ENCODE measurements around the gene ACBD4. TPM values are rescaled to one million over a fixed set of nuclear protein-coding genes. Genes with fewer than 3 reads are reported as not detected.
A peak's percentile ranks its signal among the peaks of the same experiment; 100 is the strongest.

Gene ACBD4
- total and polyA plus RNA-seq, 10 of the 15 experiments (the other 5 are each of a cell fraction or from before 2014, with no cell fraction given), result 0.20 to 13.8 (median 6.9) TPM

DNA sequence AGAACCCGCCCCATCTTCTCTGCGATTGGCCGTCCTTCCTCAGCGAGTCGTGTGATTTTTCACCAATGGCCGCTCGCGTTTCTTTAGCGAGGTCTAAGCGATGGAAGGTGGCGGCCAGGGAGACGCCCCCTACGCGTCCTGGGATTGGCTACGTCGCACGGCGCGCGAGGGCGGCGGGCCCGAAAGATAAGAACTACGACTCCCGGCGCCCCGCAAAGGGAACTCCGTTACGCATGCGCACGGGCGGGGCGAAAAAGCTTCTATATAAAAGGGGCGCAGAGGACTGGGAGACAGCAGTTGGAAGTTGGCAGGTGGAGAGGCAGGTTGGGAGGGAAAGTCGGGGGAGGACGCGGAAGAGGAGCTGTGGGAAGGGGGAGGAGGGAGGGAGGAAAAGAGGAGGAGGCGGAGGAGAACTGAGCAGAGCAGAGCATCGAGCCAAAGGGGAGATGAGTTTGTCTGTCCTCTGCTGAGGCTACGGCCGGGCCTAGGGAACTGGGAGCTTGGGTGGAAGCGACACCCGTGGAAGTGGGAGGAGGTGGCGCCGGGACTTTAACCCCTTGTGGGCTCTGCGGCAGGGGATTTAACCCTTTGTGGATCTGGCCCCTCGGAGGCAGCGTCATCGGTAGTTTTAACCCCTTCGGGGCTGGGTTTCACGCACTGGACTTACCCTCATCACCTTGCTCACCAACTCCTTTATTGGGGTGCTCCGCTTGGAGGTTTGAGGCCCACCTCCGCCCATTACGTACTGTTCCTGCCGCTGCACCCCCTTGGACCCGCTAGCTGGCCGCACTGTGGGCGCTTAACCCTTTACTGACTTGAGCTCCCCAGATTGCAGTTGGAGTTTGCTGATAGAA, 12.9 kb downstream of the ACBD4 start, which contains the start of gene HEXIM1 (continued):
- TF ChIP-seq NR2C2 (IDR thresholded peaks at IDR 0.05; ENCODE audit: borderline replicate concordance, control insufficient read depth, insufficient read length, low read depth) (no peak), CHD1 (IDR thresholded peaks at IDR 0.05; ENCODE audit: low read depth, low read length) (peak; percentile 84), MYB (IDR thresholded peaks at IDR 0.05; ENCODE audit: borderline replicate concordance, low read depth, low read length) (peak; percentile 84), NFYB (IDR thresholded peaks at IDR 0.05; ENCODE audit: insufficient read depth, low read depth, low read length) (peak; percentile 78), SIN3A (IDR thresholded peaks at IDR 0.05; ENCODE audit: low read depth, low read length) (no peak; the same call in none of the 2 replicates), POU2F2 (IDR thresholded peaks at IDR 0.05; ENCODE audit: borderline replicate concordance, low read depth, low read length) (peak; percentile 99), ZZZ3 (IDR thresholded peaks at IDR 0.05; ENCODE audit: control insufficient read depth, insufficient read length, low read depth) (no peak), HDAC2 (IDR thresholded peaks at IDR 0.05) (no peak; the same call in 1 of the 2 replicates), BACH1 (IDR thresholded peaks at IDR 0.05; ENCODE audit: borderline replicate concordance) (peak; percentile 99), SUZ12 (IDR thresholded peaks at IDR 0.05; ENCODE audit: unreplicated experiment) (no peak), TCF3 (IDR thresholded peaks at IDR 0.05; ENCODE audit: borderline replicate concordance, insufficient read depth, low read depth, low read length) (peak; percentile 95; the same call in 1 of the 2 replicates), LARP7 (IDR thresholded peaks at IDR 0.05) (peak; percentile 97), SIX5 (IDR thresholded peaks at IDR 0.05; ENCODE audit: low read depth, low read length, severe bottlenecking) (peak; percentile 83), ATF2 (IDR thresholded peaks at IDR 0.05; ENCODE audit: low read length) (no peak), MEF2B (IDR thresholded peaks at IDR 0.05; ENCODE audit: partially characterized antibody, poor library complexity, severe bottlenecking) (peak; percentile 50), ZSCAN29 (IDR thresholded peaks at IDR 0.05) (no peak), ESRRA (IDR thresholded peaks at IDR 0.05; ENCODE audit: low read length) (peak; percentile 92; the same call in 1 of the 2 replicates), TCF7 (IDR thresholded peaks at IDR 0.05; ENCODE audit: borderline replicate concordance) (no peak)
- TF ChIP-seq, protein P1, sequence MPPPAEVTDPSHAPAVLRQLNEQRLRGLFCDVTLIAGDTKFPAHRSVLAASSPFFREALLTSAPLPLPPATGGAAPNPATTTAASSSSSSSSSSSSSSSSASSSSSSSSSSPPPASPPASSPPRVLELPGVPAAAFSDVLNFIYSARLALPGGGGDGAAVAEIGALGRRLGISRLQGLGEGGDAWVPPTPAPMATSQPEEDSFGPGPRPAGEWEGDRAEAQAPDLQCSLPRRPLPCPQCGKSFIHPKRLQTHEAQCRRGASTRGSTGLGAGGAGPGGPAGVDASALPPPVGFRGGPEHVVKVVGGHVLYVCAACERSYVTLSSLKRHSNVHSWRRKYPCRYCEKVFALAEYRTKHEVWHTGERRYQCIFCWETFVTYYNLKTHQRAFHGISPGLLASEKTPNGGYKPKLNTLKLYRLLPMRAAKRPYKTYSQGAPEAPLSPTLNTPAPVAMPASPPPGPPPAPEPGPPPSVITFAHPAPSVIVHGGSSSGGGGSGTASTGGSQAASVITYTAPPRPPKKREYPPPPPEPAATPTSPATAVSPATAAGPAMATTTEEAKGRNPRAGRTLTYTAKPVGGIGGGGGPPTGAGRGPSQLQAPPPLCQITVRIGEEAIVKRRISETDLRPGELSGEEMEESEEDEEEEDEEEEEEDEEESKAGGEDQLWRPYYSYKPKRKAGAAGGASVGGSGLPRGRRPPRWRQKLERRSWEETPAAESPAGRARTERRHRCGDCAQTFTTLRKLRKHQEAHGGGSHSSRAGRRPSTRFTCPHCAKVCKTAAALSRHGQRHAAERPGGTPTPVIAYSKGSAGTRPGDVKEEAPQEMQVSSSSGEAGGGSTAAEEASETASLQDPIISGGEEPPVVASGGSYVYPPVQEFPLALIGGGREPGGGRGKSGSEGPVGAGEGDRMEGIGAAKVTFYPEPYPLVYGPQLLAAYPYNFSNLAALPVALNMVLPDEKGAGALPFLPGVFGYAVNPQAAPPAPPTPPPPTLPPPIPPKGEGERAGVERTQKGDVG (CRISPR knock-in tag; IDR thresholded peaks at IDR 0.05), result peak; percentile 95
- TF ChIP-seq, protein P2, sequence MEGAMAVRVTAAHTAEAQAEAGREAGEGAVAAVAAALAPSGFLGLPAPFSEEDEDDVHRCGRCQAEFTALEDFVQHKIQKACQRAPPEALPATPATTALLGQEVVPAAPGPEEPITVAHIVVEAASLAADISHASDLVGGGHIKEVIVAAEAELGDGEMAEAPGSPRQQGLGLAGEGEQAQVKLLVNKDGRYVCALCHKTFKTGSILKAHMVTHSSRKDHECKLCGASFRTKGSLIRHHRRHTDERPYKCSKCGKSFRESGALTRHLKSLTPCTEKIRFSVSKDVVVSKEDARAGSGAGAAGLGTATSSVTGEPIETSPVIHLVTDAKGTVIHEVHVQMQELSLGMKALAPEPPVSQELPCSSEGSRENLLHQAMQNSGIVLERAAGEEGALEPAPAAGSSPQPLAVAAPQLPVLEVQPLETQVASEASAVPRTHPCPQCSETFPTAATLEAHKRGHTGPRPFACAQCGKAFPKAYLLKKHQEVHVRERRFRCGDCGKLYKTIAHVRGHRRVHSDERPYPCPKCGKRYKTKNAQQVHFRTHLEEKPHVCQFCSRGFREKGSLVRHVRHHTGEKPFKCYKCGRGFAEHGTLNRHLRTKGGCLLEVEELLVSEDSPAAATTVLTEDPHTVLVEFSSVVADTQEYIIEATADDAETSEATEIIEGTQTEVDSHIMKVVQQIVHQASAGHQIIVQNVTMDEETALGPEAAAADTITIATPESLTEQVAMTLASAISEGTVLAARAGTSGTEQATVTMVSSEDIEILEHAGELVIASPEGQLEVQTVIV (IDR thresholded peaks at IDR 0.05; ENCODE audit: borderline replicate concordance, partially characterized antibody), result peak; percentile 80
- TF ChIP-seq, protein P3, sequence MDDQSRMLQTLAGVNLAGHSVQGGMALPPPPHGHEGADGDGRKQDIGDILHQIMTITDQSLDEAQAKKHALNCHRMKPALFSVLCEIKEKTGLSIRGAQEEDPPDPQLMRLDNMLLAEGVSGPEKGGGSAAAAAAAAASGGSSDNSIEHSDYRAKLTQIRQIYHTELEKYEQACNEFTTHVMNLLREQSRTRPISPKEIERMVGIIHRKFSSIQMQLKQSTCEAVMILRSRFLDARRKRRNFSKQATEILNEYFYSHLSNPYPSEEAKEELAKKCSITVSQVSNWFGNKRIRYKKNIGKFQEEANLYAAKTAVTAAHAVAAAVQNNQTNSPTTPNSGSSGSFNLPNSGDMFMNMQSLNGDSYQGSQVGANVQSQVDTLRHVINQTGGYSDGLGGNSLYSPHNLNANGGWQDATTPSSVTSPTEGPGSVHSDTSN (IDR thresholded peaks at IDR 0.05; ENCODE audit: insufficient replicate concordance, low read depth, low read length), result peak; percentile 86

Data from GM12878 (cell line).